NCI-H460 (cell line): Measurements from ENCODE around the gene TRIM4. TPM values are rescaled to one million over a fixed set of nuclear protein-coding genes. Genes with fewer than 3 reads are reported as not detected.
"Not testable (repeated sequence)": the region's sequence is repeated elsewhere in the genome, so short reads cannot be mapped to it uniquely, and the experiment has no call there.

Source experiments
- DNase-seq: peaks from one replicate; pipeline ENCODE4 v3.0.0-alpha.2; 2016; ENCODE audit warnings: low read depth; ENCODE audit errors: extremely low read depth
- total RNA-seq: library from RNA; depleted of rRNA; stranded (reverse); fragments of >200 nt; shearing (Covaris generic); gene quantifications from 2 replicates; pipeline ENCODE4 v1.2.3, GENCODE V29; 2014

TRIM4 gene
- total RNA-seq, 1 experiment from 2014 or later = 39.0 TPM

DNA sequence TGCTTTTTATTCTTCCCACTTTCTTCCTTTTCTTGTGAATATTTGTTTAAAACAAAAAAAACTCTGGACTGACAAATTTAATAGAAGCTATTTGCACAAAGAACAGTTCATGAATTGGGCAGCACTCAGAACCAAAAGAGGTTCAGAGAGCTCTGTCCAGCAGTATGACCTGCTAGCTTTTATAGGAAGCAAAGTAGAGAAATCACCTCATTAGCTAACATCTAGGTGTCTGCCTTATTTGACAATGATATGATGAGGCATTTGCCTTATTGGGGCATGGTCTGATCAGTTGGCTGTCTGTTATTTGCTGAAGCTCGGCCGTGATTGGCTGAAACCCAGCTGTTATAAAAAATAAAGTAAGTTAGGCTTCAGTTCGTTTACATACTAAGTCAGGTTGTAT lies 819 bp upstream of the TRIM4 start:
- no peak for DNase-seq

DNA sequence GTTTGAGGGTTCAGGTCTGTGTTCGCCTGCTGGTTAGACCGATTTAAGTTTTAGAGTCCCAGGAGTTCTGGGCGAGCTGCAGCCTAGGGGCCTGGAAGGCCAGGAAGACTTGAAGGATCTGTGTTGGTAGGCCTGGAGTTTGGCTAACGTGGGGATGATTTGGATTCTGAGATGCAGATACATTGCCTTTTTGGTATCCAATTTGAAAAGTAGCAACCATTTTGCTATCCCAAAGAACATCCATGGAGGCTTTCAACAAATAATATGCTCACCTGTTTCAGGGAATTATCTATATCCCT lies 433 bp upstream of the TRIM4 start:
- DNase-seq = no peak

DNA sequence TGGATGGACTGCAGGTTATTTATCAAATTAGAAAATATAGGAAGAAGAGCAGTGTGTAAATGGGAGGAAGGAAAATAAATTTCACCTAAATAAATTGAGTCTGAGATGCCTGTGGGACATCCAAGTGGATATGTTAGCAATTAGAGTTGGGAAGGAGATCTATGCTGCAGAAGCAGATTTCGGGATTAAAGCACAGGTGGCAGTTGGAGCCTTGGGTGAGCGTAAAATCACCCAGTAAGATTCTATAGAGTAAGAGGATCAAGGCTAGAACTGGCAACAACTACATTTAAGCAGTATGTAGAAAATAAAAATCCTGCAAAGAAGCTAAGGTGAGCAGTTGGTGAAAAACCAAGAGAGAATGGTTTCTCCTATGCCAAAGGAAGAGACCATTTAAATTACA lies 8.4 kb downstream of the TRIM4 start:
- DNase-seq = no peak

DNA sequence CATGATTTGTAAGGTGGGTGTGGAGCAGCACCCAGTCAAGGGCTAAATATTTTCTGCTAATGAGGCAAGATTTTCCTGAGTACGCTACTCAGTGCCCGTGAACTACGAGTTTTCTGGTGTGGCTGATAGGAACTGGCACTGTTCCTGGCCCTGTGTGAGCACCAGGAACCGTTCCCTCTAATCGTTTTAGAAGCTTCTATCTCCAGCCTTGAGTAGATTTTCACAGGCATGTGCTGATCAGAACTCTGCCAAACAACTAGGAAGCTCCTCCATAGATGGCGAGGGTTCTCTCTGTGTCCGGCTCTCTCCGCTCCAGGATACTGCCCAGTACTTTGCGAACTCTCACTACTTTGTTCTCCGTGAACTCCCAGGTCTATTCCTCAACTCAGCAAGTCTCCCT lies 17.7 kb downstream of the TRIM4 start:
- DNase-seq = no peak

DNA sequence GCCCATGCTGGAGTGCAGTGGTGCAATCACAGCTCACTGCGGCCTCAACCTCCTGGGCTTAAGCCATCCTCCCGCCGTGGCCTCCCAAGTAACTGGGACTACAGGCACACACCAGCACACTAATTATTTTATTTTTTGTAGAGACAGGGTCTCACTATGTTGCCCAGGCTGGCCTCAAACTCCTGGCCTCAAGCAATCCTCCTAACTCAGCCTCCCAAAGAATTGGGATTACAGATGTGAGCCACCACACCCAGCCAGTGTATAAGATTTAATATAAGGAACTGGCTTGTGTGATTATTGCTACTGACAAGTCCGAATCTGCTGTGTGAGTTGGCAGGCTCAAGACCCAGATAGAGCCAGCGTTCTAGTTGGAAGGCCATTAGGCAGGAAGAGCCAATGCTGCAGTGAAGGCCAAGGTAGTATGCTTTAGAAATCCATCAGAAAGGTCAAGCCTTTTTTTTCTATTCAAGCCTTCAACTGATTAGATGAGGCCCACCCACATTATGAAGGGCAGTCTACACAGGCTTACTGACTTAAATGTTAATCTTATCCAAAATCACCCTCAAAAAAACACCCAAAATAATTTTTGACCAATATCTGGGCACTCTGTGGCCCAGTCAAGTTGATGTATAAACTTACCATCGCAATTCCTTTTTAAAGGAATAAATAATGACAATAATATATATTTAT lies 19.4 kb downstream of the TRIM4 start:
- DNase-seq = no peak

DNA sequence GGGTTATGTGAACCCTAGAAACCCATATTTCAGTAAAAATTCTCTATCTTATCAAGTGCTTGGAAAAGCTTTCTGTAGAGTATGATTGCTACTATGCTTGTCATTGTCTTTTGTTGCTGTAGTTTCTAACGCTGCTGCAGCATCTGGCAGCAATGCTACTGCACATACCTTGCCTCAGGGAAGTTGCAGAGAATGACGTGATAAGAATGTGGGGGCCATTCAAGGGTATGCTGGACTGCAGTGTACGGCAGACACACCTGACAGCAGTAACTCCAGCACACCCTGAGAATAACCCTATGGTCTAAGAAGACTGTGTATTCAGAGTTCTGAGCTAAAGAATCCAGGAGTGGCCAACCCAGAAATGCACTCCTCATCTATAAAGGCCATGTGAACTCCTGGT lies 20.5 kb downstream of the TRIM4 start:
- DNase-seq = no peak

DNA sequence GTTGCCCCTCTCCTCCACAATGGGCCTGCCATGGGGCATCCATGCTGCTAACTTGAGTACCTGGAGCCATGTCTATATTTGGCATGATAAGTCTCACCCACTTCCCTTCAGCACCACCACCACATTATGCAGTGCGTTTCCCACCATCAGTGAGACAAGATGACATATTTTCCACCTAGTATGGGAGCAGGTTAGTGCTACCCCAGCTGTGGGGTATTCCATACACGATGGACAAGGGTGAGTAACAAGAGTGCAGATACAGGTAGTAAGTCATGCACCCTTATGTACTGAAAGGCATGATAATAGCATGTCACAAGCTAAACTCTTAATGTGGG lies 21.3 kb downstream of the TRIM4 start:
- DNase-seq = no peak

DNA sequence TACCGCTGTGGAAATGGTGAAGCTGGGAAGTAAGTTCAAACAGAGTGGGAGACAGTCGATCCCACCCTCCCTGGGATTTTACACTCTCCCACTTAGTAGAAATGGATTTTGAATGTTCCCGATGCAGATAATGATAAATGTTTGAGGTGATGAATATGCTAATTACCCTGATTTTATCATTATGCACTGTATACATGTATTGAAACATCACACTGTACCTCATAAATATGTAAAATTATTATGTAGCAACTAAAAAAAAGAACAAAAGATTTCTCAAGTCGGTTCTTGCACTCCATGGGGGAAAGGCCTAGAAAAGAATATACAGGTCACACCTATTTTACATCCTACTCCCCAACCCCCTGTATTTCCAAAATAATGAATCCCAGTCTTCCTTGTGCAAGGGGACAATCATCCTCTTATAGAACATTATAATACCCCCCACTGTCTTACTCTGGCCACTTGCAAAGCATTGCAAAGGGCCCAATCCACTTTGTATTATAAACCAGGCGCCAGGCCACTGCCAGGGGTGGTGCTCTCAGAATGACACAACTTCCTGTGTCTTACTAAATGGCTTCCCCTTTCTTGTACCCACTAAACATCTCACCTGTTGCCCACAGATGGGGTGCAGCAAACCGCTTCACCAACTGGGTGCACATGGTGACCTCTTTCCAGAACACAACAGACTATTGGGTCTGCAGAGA lies 21.9 kb downstream of the TRIM4 start:
- no peak for DNase-seq

DNA sequence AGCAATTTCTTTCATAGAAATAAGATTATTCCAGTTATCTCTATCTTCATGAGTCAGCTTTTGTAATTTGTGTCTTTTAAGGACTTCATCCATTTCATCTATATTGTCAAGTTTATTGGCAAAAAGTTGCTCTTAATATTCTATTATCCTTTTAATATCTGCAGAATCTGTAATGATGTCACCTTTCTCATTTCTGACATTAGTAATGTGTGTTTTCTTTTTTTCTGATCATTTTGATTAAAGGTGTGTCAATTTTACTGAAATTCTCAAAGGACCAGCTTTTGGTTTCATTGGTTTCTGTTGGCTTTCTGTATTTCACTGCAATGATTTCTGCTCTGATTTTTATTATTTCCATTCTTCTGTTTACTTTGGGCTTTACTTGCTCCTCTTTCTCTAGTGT lies 24.6 kb downstream of the TRIM4 start:
- DNase-seq = no peak

DNA sequence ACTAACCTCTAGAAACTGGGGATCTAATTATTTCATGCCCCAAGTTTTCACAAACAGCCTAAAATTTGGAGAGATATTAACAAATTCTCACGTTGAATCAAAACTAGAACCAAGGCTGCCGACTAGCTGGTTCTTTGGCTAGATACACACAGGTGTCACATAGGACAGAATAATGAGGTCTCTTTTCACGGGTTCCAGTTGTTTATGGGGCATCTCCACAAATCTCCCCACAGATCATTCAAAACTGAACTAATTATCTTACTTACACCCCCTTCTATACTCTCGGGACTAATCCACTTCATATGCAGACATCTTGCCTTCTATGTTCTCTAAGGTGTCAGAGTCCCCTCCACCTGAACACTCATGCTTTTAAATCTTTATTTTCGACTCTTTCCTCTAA lies 26.1 kb downstream of the TRIM4 start:
- no peak for DNase-seq

DNA sequence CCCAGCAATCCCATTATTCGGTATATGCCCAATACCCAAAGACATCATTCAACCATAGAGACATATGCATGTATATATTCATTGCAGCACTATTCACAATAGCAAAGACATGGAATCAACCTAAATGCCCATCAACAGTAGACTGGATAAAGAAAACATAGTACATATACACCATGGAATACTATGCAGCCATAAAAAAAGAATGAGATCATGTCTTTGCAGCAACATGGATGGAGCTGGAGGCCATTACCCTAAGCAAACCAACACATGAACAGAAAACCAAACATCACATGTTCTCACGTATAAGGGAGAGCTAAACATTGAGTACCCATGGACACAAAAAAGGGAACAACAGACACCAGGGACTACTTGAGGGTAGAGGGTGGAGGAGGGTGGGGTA lies 29.0 kb downstream of the TRIM4 start:
- DNase-seq = not testable (repeated sequence)

DNA sequence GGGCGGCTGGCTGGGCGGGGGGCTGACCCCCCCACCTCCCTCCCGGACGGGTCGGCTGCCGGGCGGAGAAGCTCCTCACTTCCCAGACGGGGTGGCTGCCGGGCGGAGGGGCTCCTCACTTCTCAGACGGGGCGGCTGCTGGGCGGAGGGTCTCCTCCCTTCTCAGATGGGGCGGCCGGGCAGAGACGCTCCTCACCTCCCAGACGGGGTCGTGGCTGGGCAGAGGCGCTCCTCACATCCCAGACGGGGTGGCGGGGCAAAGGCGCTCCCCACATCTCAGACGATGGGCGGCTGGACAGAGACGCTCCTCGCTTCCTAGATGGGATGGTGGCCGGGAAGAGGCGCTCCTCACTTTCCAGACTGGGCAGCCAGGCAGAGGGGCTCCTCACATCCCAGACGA lies 31.0 kb downstream of the TRIM4 start:
- not testable (repeated sequence) for DNase-seq

DNA sequence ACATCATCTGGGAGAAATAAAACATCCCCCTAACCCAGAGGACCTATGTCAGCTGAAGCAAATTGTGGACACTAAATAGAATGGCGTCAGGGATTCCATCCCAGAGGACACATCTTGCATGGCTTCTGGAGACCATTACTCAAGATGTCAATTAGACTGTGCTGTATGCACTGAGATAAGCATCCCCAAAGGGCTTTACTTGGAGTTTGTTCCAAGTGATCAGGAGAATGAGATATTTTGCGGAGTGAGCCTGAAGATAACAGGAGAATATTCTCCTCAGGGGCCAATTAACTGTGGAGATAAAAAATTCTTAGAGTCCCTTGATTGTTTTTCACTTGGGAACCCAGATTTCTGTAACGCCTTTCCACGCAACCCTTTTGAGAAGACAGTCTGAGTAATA lies 38.0 kb downstream of the TRIM4 start:
- no peak for DNase-seq

DNA sequence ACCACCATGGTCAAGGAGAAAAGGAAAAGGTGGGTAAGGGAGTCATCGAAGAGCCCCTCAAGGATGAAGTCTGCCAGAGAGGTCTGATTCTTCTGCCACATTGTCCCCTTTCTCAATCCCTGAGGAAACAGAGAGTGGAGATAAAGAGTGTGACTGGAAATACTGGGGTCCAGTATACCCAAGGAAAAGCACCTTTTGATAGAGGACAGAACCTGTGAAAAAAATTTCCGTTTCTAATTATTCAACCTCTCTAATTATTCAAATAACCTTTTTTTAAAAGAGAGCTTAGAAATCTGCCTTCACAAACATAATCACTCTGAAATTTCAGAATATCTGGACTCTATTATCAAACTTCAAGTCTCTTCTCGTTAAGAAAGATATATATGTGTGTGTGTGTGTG lies 42.4 kb downstream of the TRIM4 start, which contains the start of gene OR2AE1:
OR2AE1 (minus strand) TSS at position 101 of the 400 bp plus-strand sequence; CDS start at position 101, 0 bp downstream.
- DNase-seq = no peak

DNA sequence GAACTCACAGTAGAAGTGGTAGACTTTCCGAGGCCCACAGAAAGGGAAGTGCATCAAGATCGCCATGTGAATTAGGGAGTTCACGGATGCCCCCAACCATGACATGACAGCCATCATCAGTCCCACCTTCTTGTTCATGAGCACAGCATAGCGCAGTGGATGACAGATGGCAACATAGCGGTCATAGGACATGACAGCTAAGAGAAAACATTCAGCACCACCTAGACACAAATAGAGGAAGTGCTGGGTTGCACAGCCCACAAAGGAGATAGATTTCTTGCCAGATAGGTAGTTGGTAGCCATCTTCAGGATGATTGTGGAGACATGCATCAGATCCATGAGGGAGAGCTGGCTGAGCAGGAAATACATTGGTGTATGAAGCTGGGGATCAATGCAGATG lies 42.8 kb downstream of the TRIM4 start:
- DNase-seq = no peak

DNA sequence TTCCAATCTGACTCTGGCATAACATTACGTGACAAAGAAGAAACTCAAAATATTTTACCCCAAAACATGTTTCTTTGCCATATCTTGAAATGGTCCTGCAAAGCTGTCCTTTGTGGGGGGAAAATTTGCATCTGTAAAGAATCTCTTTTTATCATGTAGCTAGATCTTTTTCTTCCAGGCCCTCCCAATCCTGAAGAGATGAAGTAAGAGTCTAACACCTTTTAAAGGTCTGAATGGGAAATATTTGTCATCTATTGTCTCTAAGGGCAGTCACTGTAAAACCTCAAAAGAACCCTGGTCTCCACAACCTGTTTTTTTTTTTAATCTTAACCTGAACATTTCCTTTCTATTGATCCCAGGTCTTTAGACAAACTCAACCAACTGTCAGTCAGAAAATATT lies 51.1 kb downstream of the TRIM4 start:
- DNase-seq = no peak

DNA sequence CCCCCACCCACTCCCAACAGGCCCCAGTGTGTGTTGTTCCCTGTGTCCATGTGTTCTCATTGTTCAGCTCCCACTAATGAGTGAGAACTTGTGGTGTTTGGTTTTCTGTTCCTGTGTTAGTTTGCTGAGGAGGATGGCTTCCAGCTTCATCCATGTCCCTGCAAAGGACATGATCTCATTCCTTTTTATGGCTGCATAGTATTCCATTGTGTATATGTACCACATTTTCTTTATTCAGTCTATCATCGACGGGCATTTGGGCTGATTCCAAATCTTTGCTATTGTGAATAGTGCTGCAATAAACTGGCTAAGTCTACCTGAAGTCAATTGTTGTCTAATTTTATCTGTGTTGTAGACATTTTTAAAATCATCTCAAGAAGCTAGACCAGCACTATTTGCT lies 51.9 kb downstream of the TRIM4 start:
- not testable (repeated sequence) for DNase-seq

DNA sequence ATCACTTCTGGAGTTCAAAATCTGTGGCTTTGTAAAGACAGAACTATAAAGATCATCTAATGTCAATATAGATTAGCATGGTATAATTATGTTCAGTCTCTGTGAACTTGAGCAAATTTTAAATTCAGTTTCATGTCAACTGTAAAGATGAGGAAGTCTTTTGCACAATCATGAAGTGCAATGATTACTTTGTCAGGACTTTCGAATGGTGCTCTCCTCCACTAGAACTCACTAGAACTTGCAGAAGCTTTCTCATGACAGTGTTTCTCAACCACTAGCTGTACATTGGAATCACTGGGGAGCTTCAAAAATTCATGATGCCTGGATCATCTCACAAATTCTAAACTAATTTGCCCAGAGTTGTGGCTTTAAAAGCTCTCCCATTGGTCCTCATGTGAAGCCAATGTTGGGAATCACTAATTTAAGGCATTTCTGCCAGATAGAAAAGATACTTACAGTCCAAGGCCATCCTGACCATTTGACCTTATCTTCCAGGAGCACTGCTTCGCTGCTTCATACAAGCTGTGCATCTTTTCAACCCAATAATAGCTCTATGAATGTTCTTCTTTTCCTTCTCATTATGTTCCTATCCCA lies 55.4 kb downstream of the TRIM4 start:
- no peak for DNase-seq

DNA sequence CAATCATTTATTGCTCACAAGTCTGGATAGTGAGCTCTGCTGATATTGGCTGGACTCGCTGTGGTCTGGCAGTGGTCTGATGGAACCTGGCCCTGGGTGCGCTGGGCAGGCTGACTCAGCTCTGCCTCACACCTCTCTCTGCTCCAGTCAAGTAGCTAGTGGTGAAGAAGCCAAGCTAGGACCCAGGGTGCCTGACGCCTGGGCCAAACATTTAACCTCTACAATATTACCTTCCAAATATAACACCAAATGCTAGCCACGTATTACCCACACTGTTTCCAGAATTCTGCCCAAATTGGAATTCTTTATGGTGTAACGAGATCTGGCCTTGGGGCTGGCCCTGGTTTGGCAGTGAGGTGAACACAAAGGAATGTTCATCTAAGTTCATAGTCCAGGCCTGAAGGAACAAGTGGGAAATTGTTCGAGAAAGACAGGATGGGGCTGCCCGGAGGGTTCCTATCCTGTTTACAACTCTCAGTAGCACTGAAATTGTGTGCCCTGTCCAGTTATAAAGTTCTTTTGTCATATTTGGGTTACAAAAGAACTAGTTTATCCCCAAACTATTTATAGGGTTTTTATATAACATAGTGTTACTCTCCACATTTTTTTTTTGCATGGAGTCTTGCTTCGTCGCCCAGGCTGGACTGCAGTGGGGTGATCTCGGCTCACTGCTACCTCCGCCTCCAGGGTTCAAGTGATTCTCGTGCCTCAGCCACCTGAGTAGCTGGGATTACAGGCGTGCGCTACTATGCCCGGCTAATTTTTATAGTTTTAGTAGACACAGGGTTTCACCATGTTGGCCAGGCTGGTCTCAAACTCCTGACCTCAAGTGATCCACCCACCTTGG lies 58.8 kb downstream of the TRIM4 start:
- no peak for DNase-seq

DNA sequence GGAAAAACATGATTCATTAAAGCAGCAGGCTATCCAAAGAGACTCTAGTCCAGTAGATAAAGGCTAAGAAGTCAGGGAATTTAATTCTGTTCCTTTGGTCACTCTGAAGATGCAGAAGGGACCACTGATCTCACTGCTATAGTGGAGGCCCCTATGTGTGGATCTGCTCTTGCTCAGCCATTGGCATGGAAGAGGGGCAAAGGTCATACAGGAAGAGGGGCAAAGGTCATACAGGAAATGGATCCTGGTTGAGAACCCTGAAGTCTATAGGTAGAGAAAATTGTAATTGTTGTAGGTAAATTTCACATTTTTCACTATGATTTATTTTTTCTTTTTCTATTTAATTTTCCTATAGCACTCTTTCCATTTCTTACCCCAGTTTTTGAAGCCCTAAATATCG lies 64.1 kb downstream of the TRIM4 start:
- no peak for DNase-seq

DNA sequence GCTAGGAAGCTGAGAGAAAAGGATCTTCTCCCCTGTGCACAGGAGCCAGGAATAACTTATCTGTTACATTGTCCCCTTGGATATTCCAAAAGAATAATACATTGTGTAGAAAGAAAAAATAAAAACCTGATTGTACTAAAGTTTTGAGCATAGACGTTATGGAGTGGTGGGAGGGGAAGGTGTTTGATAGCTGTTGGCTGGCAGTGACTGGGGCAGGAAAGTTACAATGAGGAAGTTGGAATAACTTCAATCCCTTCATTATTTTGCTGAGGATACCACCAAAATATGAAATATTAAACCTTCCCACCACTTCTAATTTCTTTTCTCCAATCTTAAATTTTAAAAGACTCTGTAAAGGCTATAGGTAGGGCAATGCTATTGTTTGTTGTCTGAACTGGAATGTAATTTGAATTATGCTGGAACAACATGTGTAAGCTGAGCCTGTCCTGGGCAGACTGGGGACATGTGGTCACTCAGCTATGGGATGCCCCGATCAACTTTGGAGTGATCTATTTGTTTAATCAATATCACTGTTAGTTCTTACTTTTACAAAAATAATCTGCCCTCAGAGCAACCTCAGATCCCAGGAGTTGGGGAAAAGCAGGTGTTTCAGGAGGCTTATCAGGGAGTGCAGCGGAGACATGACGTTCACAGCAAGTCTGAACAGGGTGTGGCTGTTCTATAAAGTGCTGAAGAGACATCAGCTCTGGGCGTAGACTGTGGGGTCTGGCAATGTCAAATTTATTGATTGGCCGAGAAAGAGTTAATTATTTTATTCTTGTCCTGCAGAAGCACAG lies 70.7 kb downstream of the TRIM4 start:
- no peak for DNase-seq
